ENCODE data around the gene STRN3. TPM values are rescaled to one million over a fixed set of nuclear protein-coding genes. Genes with fewer than 3 reads are reported as not detected.

Gene STRN3
- total and polyA plus RNA-seq, 2 of the 8 experiments (the other 6 are each of a cell fraction or from before 2014, with no cell fraction given) = 8.7 to 38.1 TPM

DNA sequence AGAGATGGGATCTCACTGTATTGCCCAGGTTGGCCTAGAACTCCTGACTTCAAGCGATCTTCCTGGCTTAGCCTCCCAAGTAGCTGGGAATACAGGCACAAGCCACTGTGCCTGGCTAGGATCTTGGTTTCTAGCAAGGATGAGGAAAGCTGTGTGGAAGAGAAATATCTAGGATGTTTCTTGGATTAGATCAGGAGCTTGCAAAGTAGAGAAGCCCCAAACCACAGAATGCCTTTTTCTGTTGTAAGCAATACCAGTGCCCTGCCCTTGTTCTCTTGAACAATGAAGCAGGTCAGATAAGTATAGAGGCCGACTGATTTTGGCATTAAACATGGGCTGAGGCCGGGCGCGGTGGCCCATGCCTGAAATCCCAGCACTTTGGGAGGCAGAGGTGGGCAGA is 44.3 kb upstream of the STRN3 start (continued):
- TF ChIP-seq RNF2 (IDR thresholded peaks at IDR 0.05; ENCODE audit: borderline replicate concordance, low read depth, low read length, missing control alignments, poor library complexity, severe bottlenecking) = no peak
- TF ChIP-seq NRF1 (IDR thresholded peaks at IDR 0.05; ENCODE audit: low read depth, low read length) = no peak
- no peak for TF ChIP-seq BCL11A (IDR thresholded peaks at IDR 0.05; ENCODE audit: low read depth in 2 of 2, low read length in 2 of 2)
- no peak for TF ChIP-seq SIN3A (conservative IDR thresholded peaks at IDR 0.05 in 1 of 2, IDR thresholded peaks at IDR 0.05 in 1 of 2; ENCODE audit: low read depth in 1 of 2, low read length in 2 of 2)

Data from H1 (cell line).